SKM-1 (cell line): ENCODE measurements around the gene SYNJ1.
"Not testable (repeated sequence)": the region's sequence is repeated elsewhere in the genome, so short reads cannot be mapped to it uniquely, and the experiment has no call there.

ENCODE experiments used
- DNase-seq: peaks from one replicate; lab custom pipeline; 2025; ENCODE audit not compliant: unreplicated experiment; lab: John Stamatoyannopoulos, UW

SYNJ1 gene

DNA sequence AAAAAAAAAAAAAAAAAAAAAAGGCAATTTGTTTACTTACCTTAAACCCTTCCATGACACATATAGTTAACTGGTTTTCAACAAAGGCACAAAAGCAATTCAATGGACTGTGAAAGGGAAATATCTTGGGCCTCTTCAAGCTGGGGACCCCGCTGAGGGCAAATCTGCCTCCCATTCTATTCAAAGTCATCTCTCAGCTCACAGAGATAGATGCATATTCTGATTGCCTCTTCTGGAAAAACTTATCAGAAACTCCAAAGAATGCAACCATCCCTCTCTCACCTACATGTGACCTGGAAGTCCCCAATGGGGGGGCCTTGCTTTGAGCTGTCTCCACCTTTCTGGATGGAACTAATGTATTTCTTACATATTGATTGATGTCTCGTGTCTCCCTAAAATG, 12.1 kb upstream of the SYNJ1 start:
- no peak for DNase-seq

DNA sequence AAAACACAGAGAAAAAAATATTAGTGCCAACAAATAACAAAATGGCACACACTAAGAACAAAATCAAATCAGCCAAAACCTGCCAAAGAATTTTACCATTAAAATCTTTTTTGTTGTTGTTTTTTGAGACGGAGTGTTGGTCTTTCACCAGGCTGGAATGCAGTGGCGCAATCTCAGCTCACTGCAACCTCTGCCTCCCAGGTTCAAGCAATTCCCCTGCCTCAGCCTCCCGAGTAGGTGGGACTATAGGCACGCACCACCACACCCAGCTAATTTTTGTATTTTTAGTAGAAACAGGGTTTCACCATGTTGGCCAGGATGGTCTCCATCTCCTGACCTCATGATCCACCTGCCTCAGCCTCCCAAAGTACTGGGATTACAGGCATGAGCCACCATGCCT, 8.3 kb upstream of the SYNJ1 start:
- DNase-seq = not testable (repeated sequence)

DNA sequence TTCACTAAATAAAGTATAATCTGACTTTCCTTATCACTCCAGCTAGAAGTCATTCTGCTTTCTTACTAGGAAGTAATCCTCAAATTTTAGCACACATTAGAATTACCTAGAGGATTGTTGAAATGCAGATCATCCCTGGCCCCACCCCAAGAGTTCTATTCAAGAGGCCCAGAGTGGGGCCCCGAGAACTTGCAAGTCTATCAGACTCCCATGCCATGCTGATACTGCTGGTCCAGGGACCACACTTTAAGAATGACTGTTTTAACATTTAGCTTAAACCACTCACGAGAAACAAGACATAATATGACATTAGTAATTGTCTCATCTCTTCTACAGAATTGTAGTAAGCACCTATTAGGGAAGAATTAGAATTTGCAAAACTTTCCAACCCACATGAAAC, 7.7 kb upstream of the SYNJ1 start:
- DNase-seq = no peak

DNA sequence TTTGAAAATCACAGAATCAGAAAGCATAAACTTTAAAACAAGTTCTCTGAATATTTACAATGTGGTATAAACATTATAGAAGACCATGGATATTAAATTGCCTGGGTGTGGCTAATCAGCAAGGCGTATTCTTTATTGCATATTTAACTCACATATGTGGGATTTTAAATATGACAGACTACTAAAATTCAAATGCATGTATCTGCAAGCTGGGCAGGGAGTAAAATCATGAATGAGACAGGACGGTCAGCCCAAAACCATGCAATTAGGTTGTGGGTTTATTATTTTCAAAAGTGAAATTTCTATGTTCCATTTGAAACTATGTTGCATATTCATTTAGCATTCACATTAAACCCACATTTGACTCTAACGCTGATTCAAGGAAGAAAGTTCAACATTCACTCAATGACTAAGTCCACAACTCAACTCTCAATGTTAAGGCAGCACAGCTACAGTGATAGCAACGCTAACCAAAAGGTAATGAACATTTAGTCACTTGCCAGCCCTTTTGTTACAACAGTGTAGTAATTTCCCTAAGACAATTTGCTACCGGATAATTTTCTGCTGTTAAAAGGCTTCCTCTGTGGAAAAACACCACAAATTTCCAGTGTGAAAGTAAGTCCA, 6.3 kb upstream of the SYNJ1 start:
- DNase-seq = no peak

DNA sequence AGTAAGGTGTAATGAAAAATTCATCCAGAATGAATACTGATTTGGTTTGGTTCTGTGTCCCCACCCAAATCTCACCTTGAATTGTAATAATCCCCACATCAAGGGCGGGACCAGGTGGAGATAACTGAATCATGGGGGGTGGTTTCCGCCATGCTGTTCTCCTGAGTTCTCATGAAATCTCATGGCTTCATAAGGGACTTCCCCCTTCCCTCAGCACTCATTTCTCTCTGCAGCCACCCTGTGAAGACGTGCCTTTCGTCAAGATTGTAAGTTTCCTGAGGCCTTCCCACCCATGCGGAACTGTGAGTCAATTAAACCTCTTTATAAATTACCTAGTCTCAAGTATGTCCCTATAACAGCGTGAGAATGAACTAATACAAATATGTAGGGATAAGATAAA, 5.5 kb upstream of the SYNJ1 start:
- DNase-seq = no peak

DNA sequence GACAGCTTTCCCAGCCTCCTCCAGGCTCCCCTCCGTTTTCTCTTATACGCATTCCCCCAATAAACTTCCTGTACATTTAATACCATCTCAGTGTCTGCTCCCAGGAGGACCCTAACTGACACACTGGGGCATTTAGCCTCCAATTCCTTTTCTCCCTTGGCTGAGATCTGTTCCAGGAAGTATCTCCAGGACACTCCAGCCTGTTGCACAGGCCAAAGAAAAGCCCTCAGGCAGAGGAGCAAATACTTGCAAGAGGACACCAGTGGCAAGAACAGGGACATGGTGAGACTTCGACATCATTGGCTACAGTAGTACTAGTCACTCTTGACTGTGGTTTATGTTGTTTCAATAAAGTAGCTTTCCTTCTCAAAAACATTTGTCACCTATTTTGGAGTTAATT, 4.7 kb upstream of the SYNJ1 start:
- no peak for DNase-seq

DNA sequence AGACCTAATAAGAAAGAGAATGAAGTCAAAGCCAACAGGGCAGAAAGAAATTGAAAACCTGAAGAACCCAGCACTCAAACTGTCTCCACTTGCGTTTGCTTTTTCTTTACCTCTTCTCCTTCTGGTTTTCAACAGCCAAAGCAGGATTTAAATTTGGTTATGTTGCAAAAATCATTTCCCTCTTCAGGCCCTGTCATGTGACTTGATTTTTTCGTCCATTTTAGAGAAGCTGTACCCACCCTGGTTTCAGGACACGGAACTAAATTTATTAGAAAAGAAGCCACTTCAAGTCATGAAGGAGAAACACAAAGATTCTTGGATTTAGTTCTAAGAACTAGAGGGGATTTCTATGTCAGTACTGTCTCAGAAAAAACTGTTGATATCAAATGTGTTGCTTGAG, 1.0 kb upstream of the SYNJ1 start:
- no peak for DNase-seq

DNA sequence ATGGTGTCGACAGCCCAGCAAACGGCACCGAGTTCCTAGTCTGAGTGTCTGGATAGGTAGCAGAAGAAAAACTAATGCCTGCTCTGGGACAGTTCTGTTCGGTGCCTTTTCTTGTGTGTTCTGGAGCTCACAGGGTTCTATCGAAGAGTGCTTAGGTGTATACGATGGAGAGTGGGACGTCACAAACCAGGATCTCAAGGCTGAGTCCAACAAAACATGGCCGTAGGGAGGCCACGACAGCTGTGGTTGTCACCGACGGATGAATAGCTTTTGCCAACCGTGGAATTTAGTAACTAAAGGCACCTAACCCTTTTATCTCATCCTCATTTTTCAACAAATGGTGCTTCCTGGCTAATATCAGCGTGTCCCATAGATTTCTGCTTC, 635 bp upstream of the SYNJ1 start:
- DNase-seq = no peak

DNA sequence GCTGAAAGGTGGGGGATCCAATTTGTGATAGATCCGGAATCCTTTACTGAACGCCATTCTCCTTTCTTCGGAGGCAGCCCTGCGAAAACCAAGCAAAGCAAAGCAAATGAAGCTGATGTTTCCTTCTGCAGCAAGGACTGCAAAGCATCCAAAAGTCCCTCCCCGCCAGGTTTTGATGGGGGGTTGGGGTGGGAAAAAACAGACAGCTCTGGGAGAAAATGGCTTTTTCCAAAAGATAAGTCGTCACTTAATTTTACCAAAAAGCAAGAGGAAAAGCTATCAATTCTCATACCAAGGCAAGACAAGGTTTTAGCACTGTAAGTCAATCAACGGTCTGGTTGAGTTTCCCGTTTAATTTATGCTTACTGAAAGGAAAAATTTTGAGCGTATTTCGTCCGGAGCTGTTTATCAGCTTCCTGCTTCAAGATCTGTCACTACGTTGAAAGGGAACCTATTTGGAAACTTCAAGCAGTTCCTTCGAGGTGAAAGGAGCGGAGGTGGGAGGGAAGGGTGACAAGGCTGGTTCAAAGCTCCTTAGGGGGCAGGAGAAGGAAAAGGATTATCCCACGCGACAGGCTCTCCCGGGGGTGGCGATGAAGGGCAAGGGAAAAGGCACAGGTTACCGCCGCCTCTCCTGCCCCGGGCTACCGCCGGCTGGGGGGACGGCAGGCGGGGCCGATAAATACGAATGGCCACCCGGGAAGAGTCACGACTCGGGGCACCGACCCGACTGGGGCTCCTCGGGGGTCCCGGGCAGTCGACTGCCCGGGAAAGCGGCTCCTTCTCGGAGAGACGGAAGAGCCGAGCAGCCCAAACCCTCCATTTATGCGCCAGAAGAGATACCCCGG, 750 bp downstream of the SYNJ1 start:
- peak; percentile 15 for DNase-seq

DNA sequence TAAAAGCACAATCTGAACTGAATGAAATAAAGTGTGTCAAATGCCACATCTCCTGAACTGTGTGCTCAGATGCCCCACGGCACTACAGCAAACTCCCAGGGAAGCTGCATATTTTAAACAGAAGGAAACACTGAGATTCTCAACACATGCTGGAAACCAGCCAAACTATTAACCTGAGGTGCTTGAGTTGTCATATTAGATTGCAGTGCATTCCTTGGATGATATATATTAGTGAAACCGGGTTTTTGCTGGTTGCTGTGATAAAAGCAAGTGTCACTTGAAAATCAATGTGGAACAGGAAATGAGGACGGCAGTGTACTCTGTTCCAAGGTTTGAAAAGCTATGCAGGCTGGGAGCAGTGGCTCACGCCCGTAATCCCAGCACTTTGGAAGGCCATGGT, 8.7 kb downstream of the SYNJ1 start:
- no peak for DNase-seq

DNA sequence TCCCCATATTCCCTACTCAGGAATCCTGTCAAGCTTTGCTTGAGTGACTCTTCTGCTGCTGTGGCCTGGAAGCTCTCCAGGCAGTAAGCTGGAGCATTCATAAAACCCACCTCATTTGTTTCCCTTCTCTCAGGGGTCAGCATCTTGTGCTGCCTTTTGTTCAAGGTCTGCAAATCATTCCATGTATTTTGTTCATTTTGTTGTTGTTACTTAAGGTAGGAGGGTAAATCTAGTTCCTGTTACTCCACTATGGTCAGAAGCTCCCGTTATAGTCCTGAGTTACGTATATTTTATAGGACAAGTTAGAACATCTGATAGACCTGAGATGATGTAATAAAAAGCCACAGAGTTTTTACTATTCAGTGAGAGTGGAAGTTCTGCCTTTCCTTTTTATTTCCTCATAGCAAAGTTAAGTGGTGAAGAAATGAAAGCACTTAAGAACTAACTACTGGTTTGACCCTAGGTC, 9.9 kb downstream of the SYNJ1 start:
- DNase-seq = peak; percentile 84

DNA sequence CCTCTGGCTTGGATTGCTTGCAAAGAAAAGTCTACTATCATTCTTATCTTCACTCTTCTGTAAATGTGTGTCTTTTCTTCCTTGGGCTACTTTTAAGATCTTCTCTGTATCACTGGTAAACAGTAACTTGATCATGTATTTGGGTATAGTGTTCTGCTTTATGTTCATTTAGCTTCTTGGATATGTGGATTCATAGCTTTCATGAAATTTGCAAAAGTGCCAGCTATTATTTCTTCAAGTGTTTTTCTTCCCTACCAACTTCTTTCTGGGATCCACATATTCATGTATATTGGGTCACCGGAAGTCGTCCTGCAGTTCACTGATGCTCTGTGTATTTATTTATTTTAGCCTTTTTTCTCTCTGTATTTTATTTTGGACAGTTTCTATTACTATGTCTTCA, 11.3 kb downstream of the SYNJ1 start:
- no peak for DNase-seq

DNA sequence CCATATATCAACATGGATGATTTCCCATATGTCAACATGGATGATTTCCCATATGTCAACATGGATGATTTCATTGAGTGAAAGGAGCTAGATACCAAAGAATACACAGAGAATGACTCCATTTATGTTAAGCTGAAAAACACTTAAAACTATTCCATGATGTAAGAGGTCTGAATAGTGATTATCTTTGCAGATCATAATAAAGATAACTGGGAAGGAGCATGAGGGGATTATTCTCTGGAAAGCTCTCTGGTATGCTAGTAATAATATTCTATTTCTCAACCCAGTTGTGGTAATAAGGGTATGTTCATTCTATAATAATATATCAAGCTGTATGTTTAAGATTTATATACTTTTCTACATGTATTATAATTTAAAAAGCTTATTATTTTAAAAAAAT, 14.1 kb downstream of the SYNJ1 start:
- DNase-seq = no peak

DNA sequence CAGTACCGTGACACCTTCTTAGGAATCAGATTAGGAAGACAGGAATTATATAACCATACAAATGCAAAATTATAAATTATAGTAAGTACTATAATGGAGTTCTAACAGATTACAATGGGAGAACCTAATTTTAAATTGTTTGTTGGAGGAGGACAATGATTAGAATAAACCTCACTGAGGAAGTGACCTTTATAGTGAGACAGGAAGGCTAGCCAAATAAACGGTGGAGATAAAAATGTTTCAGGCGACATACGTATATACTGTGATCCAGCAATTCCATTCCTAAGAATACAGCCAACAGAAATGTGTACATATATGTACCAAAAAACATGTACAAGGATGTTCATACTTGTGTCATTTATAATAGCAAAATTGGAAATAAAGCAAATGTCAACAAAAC, 15.2 kb downstream of the SYNJ1 start:
- DNase-seq = no peak

DNA sequence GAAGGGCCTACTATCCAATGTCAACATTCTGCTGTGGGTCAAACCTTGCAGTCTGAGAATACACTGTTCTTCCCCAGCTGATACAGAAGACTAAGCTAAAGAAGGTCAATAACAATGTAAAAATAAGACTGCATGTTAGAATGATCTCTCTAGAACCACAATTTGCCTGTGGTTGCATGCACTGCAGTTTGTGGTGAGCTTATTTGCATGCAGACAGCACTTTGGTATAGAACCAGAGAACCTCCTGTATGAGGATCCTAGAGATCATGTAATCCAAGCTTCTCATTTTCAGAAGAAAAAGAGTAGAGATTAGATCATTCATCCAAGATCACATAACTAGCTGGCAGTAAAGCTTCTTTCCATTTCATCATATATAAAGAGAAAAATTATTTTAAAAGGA, 15.8 kb downstream of the SYNJ1 start:
- DNase-seq = no peak

DNA sequence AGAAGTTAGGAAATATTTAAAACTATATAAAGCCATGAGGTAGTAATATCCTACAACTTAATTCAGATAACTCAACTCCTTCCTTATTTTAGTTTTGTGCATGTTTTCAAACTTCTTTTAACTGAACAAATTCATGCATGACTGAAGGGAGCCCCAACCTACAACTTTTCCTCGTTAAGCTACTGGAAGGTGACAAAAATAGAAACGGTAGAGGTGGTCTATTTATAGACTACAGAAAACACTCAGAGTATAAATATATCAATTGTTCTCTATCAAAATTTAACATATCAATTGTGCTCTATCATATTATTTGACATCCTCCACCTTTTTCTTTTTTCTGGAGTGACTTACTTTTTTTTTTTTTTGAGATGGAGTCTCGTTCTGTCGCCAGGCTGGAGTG, 16.8 kb downstream of the SYNJ1 start:
- no peak for DNase-seq

DNA sequence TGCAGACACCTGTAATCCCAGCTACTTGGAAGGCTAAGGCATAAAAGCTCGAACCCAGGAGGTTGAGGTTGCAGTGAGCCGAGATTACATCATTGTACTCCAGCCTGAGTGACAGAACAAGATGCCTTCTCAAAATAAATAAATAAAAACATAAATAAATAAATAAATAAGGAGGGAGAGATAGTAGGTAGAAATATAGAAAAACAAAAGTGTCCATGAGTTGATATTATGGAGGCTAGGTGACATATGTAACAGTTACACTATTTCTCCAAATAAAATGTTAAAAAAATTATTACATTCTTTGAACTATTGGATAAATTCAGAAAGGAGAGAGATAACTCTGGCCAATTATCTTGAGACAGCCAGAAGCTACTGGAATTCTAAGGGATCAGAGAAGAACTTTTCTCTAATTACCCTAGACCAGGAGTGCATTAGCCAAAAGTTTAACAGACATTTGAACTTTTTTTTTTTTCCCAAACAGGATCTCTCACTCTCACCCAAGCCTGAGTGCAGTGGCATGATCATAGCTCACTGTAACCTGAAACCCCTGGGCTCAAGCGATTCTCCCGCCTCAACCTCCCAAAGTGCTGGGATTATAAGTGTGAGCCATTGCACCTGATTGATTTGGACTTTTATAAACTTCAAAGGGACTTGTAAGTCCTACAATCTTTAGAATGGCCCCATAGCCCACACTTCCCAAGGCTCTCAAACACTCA, 17.6 kb downstream of the SYNJ1 start:
- DNase-seq = no peak

DNA sequence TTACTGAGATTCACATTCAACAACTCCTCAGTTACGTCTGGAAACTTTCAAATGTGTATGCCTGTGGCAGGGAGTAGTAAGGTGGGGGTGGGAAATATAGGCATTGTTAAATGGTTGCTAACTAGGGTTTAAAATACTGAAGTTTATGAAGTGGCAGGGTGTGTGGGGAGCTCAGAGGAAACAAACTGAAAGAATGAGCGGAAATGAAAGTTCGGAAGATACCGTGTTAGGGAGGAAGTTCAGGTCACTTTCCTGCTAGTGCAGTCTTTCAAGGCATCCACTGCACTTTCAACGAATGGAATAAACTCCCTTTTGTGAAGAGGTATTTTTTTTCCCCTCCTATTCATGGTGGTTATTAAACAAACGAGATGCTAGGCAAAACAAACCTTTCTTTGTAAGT, 19.7 kb downstream of the SYNJ1 start:
- no peak for DNase-seq

DNA sequence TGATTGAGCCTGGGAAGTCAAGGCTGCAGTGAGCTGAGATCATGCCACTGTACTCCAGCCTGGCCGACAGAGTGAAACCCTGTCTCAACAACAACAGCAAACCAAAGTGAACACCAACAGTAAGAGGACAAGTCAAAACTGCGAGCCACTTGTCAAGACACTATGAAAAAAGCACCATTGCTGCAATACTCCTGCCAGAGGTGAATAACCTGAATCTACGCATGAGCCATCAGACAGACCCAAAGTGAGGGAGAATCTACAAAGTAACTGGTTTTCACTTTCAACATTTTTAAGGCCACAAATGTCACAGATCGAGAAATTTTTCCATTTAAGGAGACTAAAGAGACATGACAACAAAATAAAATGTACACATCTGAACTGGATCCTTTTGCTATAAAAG, 21.9 kb downstream of the SYNJ1 start:
- no peak for DNase-seq

DNA sequence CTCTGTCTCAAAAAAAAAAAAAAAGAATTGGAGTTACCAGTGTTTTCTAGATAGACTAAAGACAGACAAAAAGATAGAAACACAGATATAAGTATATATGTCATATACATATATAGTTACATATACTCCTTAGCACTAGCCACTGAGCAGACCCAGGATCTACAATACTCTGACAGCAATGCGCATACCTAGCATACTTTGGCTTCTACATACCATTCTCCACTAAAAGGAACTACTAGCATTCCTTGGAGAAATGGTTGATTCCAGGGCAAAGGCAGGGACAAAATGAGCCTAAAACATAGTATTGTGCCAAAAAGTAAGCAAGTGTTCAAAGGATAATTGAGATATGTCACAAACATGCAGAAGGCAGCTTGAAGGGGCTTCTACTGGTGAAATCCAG, 22.7 kb downstream of the SYNJ1 start:
- DNase-seq = no peak

DNA sequence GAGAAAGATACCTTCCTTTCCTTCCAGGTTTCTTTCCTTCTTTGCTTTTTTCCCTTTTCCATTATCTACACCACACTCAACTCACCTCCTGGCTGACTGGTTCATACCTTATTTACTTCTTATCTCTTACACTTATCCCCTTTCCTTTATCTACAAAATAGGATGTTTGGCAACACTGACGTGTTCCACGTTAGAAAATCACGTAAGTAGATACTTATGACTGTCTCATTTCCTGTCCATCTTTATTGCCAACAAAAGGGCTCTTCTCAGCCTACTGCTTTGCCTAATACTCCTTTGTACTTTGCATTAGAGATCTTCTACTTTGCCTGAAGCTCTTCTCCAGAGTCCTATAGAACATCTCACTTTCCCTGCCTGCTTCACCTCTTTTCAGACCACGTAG, 25.1 kb downstream of the SYNJ1 start:
- no peak for DNase-seq
